Spleen (tissue), 7 donors: ENCODE results near the gene ATR.

Source experiments
- CTCF ChIP-seq, 11 experiments: fragments of 200-600 bp in 7 of 11; fragments of 450-650 bp in 4 of 11; sonication (generic) in 4 of 11; IDR thresholded peaks in 8 of 11; conservative IDR thresholded peaks in 3 of 11; 1 replicate in 7 of 11; 2 replicates in 4 of 11; pipeline versions ENCODE4 v1.4.0 to v1.8.0; 2016 to 2021; ENCODE audit warnings: antibody characterized with exemption in 11 of 11, inconsistent platforms in 4 of 11, mild to moderate bottlenecking in 1 of 11
- POLR2AphosphoS5 ChIP-seq, 3 donors: sonication (generic); formaldehyde crosslinking; IDR thresholded peaks; one replicate each; pipeline ENCODE4 v1.5.1; 2017; ENCODE audit warnings: antibody characterized with exemption in 3 of 3
- donor health status: DM: no; HTN: no; CAD: no; lungs with moderate emphysema.
- donor health status: DM: no; HTN: no; CAD: no.
- donor health status: DM: no; HTN: no; CAD: no.

DNA sequence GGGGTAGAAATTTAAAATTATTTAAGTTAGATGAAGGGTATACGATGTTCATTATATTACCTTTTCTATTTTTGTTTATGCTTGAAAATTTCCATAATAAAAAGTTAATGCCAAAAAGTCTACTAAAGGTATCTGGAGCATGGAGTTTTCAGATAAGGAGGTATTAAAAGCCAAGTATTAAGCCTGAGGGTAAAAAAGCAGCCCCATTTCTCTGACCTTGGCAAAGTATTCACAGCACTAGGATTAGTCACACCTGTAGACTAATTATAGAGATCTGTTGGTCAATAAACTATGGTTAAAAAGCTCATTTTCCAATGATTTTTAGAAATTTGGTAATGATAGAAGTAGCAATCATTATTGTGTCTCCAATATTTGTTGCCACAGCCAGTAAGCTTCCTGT lies 153.8 kb downstream of the ATR start:
- TF ChIP-seq CTCF (IDR thresholded peaks at IDR 0.05 in 8 of 11, conservative IDR thresholded peaks at IDR 0.05 in 3 of 11), result no peak
- no peak for TF ChIP-seq POLR2AphosphoS5 (IDR thresholded peaks at IDR 0.05)
